ENCODE data around the gene LRGUK. TPM values are rescaled to one million over a fixed set of nuclear protein-coding genes. Genes with fewer than 3 reads are reported as not detected.

Gene LRGUK
- total RNA-seq, 1 donor from 2014 or later = 0.49 TPM

GRCh38 chr7:134186801-134187200, 59.7 kb downstream of the LRGUK start:
- H3K4me1 ChIP-seq = no peaks in the 10 kb centered on the region
- no peak overlapping the region for H3K27ac ChIP-seq
- no peak for DNase-seq
- intact Hi-C loops (cut with DNase I) = no loop called here
- no peaks in the 10 kb centered on the region for H3K9me3 ChIP-seq
- no peaks in the 10 kb centered on the region for H3K27me3 ChIP-seq
- no peak overlapping the region for H3K4me3 ChIP-seq
- no peak for ATAC-seq
- H3K36me3 ChIP-seq = no peaks in the 10 kb centered on the region
- TF ChIP-seq CTCF (IDR thresholded peaks at IDR 0.05) = no peak

DNA sequence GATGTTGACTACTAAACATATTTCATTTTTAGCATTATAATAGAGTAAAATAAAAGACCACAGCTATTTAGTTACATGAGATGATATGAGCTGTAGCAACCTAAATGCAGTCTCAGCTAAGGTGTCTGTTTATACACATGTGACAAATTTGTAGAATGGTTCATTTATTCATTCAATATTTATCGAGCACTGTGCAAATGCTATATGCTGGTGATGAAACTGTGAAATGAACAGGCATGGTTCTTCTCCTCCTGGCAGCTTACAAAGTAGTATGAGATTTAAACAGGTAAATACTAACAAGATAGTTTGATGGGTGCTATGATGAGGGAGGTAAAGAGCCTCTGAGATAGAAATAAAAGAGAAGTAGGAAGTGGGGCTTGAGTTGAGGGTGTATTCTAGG, 60.8 kb downstream of the LRGUK start:
- Histone ChIP-seq H3K27me3 (no peaks in the 10 kb centered on the region), H3K4me1 (no peaks in the 10 kb centered on the region), H3K27ac (no peak overlapping the region), H3K4me3 (no peak overlapping the region), H3K9me3 (no peaks in the 10 kb centered on the region), H3K36me3 (no peaks in the 10 kb centered on the region)
- ATAC-seq (no peak), DNase-seq (no peak)
- intact Hi-C loops (cut with DNase I) = no loop called here
- TF ChIP-seq CTCF (IDR thresholded peaks at IDR 0.05) = no peak

DNA sequence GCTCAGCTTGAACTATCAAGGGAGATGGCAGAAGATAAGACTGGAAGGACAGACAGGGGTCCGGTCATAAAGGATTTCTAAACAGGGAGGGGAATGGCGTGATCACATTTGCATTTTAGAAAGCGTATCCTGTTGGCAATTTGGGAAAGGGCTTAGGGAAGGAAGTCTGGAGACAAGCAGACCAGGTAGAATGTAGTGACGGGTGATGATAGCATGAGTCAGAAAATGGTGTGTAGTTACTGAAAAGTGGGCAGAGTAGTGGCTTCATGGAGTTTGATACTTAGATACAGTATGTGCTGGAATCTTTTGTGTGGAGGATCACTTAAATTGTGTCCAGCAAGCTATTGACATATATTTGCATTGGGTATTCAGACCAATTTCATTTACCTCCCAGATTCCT, 61.2 kb downstream of the LRGUK start:
- TF ChIP-seq CTCF (IDR thresholded peaks at IDR 0.05) = no peak
- Histone ChIP-seq H3K4me3 (no peak overlapping the region), H3K27me3 (no peaks in the 10 kb centered on the region), H3K4me1 (no peaks in the 10 kb centered on the region), H3K9me3 (no peaks in the 10 kb centered on the region), H3K36me3 (no peaks in the 10 kb centered on the region), H3K27ac (no peak overlapping the region)
- intact Hi-C loops (cut with DNase I) = no loop called here
- DNase-seq (no peak), ATAC-seq (no peak)

DNA sequence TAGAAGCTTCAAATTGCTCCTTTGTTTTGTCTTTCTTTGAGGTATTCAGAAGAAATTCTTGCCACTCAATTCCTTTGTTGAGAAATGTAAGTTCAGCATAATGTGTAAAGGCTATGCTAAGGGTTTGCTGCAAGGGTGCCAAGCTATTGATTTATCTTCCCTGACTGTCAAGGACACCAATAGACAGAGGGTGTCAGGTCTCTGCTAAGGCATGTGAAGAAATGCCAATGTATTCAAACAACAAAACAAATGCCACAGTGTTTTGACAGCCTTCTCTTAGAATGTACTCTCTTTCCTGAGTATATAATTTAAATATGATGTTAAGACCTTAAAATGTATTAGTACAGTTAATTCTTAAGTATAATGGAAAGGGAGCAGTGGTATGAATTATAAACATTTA, 62.4 kb downstream of the LRGUK start:
- Histone ChIP-seq H3K36me3 (no peaks in the 10 kb centered on the region), H3K4me3 (no peak overlapping the region), H3K27me3 (no peaks in the 10 kb centered on the region), H3K9me3 (no peaks in the 10 kb centered on the region), H3K4me1 (no peaks in the 10 kb centered on the region), H3K27ac (no peak overlapping the region)
- TF ChIP-seq CTCF (IDR thresholded peaks at IDR 0.05) = no peak
- DNase-seq = no peak
- ATAC-seq = no peak
- intact Hi-C loops (cut with DNase I) = no loop called here

DNA sequence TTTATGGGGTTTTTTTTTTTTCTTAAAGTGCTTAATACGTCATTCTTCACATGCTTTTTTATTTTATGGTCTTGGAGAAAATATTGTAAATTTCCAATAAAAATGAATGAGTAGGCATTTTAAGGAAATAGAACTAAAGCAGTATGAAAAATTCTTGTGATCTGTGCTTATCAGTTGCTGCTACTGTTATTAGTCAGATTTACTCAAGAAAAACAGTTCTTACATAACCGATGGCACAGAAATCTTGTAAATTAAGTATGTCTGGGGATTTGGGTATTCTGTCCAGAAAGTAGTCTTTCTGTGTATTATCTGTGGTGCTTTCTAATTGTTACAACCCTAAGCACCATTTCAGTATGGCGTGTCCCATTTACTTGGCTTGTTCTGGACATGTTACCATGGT, 64.7 kb downstream of the LRGUK start:
- Histone ChIP-seq H3K9me3 (no peaks in the 10 kb centered on the region), H3K27me3 (no peaks in the 10 kb centered on the region), H3K36me3 (no peaks in the 10 kb centered on the region), H3K4me3 (no peak overlapping the region), H3K4me1 (no peaks in the 10 kb centered on the region), H3K27ac (no peak overlapping the region)
- TF ChIP-seq CTCF (IDR thresholded peaks at IDR 0.05) = no peak
- intact Hi-C loops (cut with DNase I) = no loop called here
- DNase-seq = no peak
- ATAC-seq = no peak

GRCh38 chr7:134193240-134193639, 66.1 kb downstream of the LRGUK start:
- Histone ChIP-seq H3K36me3 (no peaks in the 10 kb centered on the region), H3K27ac (no peak overlapping the region), H3K4me3 (no peak overlapping the region), H3K9me3 (no peaks in the 10 kb centered on the region), H3K27me3 (no peaks in the 10 kb centered on the region), H3K4me1 (no peaks in the 10 kb centered on the region)
- TF ChIP-seq CTCF (IDR thresholded peaks at IDR 0.05) = no peak
- ATAC-seq = no peak
- no peak for DNase-seq
- intact Hi-C loops (cut with DNase I) = no loop called here

Measured in upper lobe of right lung (tissue), 1 donor.